B cell (primary cell): ENCODE measurements around the gene CEP68. TPM values are rescaled to one million over a fixed set of nuclear protein-coding genes. Genes with fewer than 3 reads are reported as not detected.

Source experiments
- ATAC-seq: fragments of 200-7000 bp; cut with Tn5 transposase; one replicate; pipeline ENCODE4 v1.10.0; 2021; ENCODE audit warnings: low read depth, mild to moderate bottlenecking, moderate number of reproducible peaks, moderate library complexity
- CTCF ChIA-PET: fragments of 350-600 bp; sonication (Branson Sonifier 250); formaldehyde crosslinking; loops from one replicate; lab custom pipeline; 2021; ENCODE audit warnings: antibody characterized with exemption, inconsistent platforms; lab: Charles Lee
- POLR2A ChIA-PET: fragments of 350-600 bp; sonication (Branson Sonifier 250); formaldehyde crosslinking; loops from one replicate; lab custom pipeline; 2021; ENCODE audit warnings: antibody characterized with exemption; lab: Charles Lee
- DNase-seq: peaks from one replicate; pipeline ENCODE4 v3.0.0; 2013
- H2AFZ ChIP-seq: 2 replicates; pipeline ENCODE4 v1.6.1; 2012; ENCODE audit warnings: mild to moderate bottlenecking, low read depth, low read length; ENCODE audit not compliant: insufficient read depth, poor library complexity, severe bottlenecking
- H3K27ac ChIP-seq, 2 donors: 1 replicate in 1 of 2; 2 replicates in 1 of 2; pipeline ENCODE4 v1.5.1; 2012 to 2013; ENCODE audit warnings: low read length in 2 of 2, mild to moderate bottlenecking in 2 of 2, moderate library complexity in 1 of 2
- H3K27me3 ChIP-seq, 4 experiments: fragments of 200-600 bp in 1 of 4; sonication (generic) in 1 of 4; replicated peaks in 1 of 4; 1 replicate in 2 of 4; 2 replicates in 2 of 4; pipeline versions ENCODE4 v1.6.1 to v1.7.0; 2013 to 2016; ENCODE audit warnings: low read length in 3 of 4, mild to moderate bottlenecking in 2 of 4, mixed read lengths in 1 of 4, moderate library complexity in 1 of 4; ENCODE audit not compliant: insufficient read depth in 4 of 4, control insufficient read depth in 3 of 4; ENCODE audit errors: control extremely low read depth in 1 of 4
- H3K36me3 ChIP-seq, 2 experiments: replicated peaks in 1 of 2; 1 replicate in 1 of 2; 2 replicates in 1 of 2; pipeline versions ENCODE4 v1.6.1 to v1.7.1; 2013; ENCODE audit warnings: low read length in 1 of 2; ENCODE audit not compliant: insufficient read depth in 2 of 2, control insufficient read depth in 1 of 2; ENCODE audit errors: control extremely low read depth in 1 of 2, extremely low read depth in 1 of 2
- H3K4me1 ChIP-seq, 2 donors: fragments of 200-600 bp in 1 of 2; sonication (generic) in 1 of 2; 1 replicate in 1 of 2; 2 replicates in 1 of 2; pipeline versions ENCODE4 v1.5.1 to v1.6.1; 2013 to 2017; ENCODE audit warnings: low read length in 2 of 2; ENCODE audit not compliant: control insufficient read depth in 2 of 2, insufficient read depth in 2 of 2
- H3K4me2 ChIP-seq: replicated peaks from 2 replicates; pipeline ENCODE3; 2012; ENCODE audit warnings: mild to moderate bottlenecking, low read depth, low read length; ENCODE audit not compliant: poor library complexity, severe bottlenecking
- H3K4me3 ChIP-seq, 5 experiments: fragments of 200-600 bp in 1 of 5; sonication (generic) in 1 of 5; 1 replicate in 3 of 5; 2 replicates in 2 of 5; pipeline versions ENCODE4 v1.5.1 to v1.7.0; 2011 to 2016; ENCODE audit warnings: low read length in 4 of 5, mild to moderate bottlenecking in 4 of 5, low read depth in 2 of 5, control low read depth in 1 of 5, moderate library complexity in 1 of 5; ENCODE audit not compliant: insufficient read depth in 1 of 5; ENCODE audit errors: control extremely low read depth in 1 of 5, extremely low read depth in 1 of 5
- H3K79me2 ChIP-seq: fragments of 200-600 bp; sonication (generic); one replicate; pipeline ENCODE4 v1.6.0; 2016; ENCODE audit warnings: low read length; ENCODE audit not compliant: control insufficient read depth, insufficient read depth
- H3K9ac ChIP-seq: fragments of 200-600 bp; sonication (generic); 2 replicates; pipeline ENCODE4 v1.6.1; 2017; ENCODE audit warnings: mild to moderate bottlenecking, low read length, moderate library complexity
- H3K9me3 ChIP-seq, 3 donors: one replicate each; pipeline versions ENCODE4 v1.6.1 to v1.7.1; 2013; ENCODE audit warnings: low read length in 2 of 3; ENCODE audit not compliant: control insufficient read depth in 2 of 3, insufficient read depth in 1 of 3; ENCODE audit errors: control extremely low read depth in 1 of 3
- H4K20me1 ChIP-seq: 2 replicates; pipeline ENCODE4 v1.6.0; 2012; ENCODE audit warnings: mild to moderate bottlenecking, low read length; ENCODE audit not compliant: insufficient read depth, control insufficient read depth, poor library complexity, severe bottlenecking
- H3K27ac Mint-ChIP-seq: one replicate; pipeline ENCODE4 v1.8.0; 2021; ENCODE audit warnings: mixed read lengths
- H3K27me3 Mint-ChIP-seq: one replicate; pipeline ENCODE4 v1.8.0; 2021; ENCODE audit warnings: mixed read lengths
- H3K4me1 Mint-ChIP-seq: one replicate; pipeline ENCODE4 v1.8.0; 2021; ENCODE audit warnings: mixed read lengths
- H3K4me3 Mint-ChIP-seq: one replicate; pipeline ENCODE4 v1.8.0; 2021; ENCODE audit warnings: mixed read lengths
- H3K9me3 Mint-ChIP-seq: one replicate; pipeline ENCODE4 v1.8.0; 2022; ENCODE audit warnings: mixed read lengths; ENCODE audit not compliant: insufficient read depth
- CTCF ChIP-seq: fragments of 200-600 bp; IDR thresholded peaks from one replicate; pipeline ENCODE4 v1.8.0; 2022; ENCODE audit warnings: antibody characterized with exemption, mild to moderate bottlenecking
- EZH2 ChIP-seq: IDR thresholded peaks from 2 replicates; pipeline ENCODE4 v1.6.1; 2012; ENCODE audit warnings: borderline replicate concordance, low read depth, mild to moderate bottlenecking, moderate library complexity, low read length; ENCODE audit not compliant: insufficient read depth, poor library complexity, severe bottlenecking
- WGBS: methylation state at CpG from one replicate; pipeline ENCODE4 v1.1.5; 2013; ENCODE audit warnings: missing lambda C conversion rate; ENCODE audit not compliant: insufficient coverage; 5-methylcytosine and 5-hydroxymethylcytosine counted together
- intact Hi-C: fragments of 100-400 bp; cut with micrococcal nuclease; formaldehyde crosslinking; loops from one replicate; pipeline ENCODE4 v1.10.0; 2022
- polyA plus RNA-seq: library from polyadenylated mRNA; depleted of rRNA; stranded (reverse); fragments of >200 nt; gene quantifications from 2 replicates; pipeline ENCODE4 v1.2.3, GENCODE V29; 2012
- total RNA-seq, 2 donors: library from RNA; stranded (reverse); fragments of 120-200 nt in 1 of 2; gene quantifications; 1 replicate in 1 of 2; 2 replicates in 1 of 2; pipeline versions ENCODE4 v1.2.3 to v1.2.4, GENCODE V29; 2013 to 2022

CEP68 gene
- total and polyA plus RNA-seq, 2 donors (not counting 1 experiment from before 2014, with no cell fraction given), result 11.0 to 32.0 TPM

GRCh38 chr2:65075605-65076344 is 19.6 kb downstream of the CEP68 start:
- intact Hi-C loops, result no loop called here
- Histone ChIP-seq H3K4me2 (no peak overlapping the region), H3K27me3 (no peaks in the 10 kb centered on the region), H2AFZ (no peak overlapping the region), H4K20me1 (no peaks in the 10 kb centered on the region), H3K36me3 (peaks cover 4 to 52% of the 10 kb centered on the region in 2 experiments), H3K79me2 (no peaks in the 10 kb centered on the region), H3K4me1 (peaks cover 7 to 18% of the 10 kb centered on the region in 2 donors), H3K9ac (no peak overlapping the region), H3K4me3 (no peak overlapping the region), H3K27ac (no peak overlapping the region), H3K9me3 (no peaks in the 10 kb centered on the region)
- H3K4me1 Mint-ChIP-seq, result peaks cover 29% of the 10 kb centered on the region
- POLR2A ChIA-PET, result no interaction called here
- no peak overlapping the region for H3K27ac Mint-ChIP-seq
- H3K4me3 Mint-ChIP-seq, result no peak overlapping the region
- CTCF ChIA-PET, result interaction anchor here (2.0 kb wide), 1 partner anchor 11 kb away, joined by 9 read pairs; no protein-coding TSS in a partner anchor
- ATAC-seq (no peak), DNase-seq (no peak)
- no peaks in the 10 kb centered on the region for H3K9me3 Mint-ChIP-seq
- H3K27me3 Mint-ChIP-seq, result no peaks in the 10 kb centered on the region
- WGBS, result 93% methylated on average over 3 of the region's 5 CpGs
- no peak for TF ChIP-seq EZH2
- no peak for TF ChIP-seq CTCF

GRCh38 chr2:65076345-65076710 is 20.1 kb downstream of the CEP68 start:
- no peaks in the 10 kb centered on the region for H3K27me3 ChIP-seq
- 94% methylated on average over 3 of the region's 7 CpGs for WGBS
- H3K4me1 ChIP-seq, result peaks cover 7 to 18% of the 10 kb centered on the region in 2 donors
- no peak overlapping the region for H2AFZ ChIP-seq
- no peak overlapping the region for H3K4me3 ChIP-seq
- no peaks in the 10 kb centered on the region for H4K20me1 ChIP-seq
- DNase-seq (no peak), ATAC-seq (no peak)
- H3K9me3 ChIP-seq, result no peaks in the 10 kb centered on the region
- Mint-ChIP-seq H3K4me3 (no peak overlapping the region), H3K27me3 (no peaks in the 10 kb centered on the region), H3K9me3 (no peaks in the 10 kb centered on the region), H3K27ac (no peak overlapping the region), H3K4me1 (peaks cover 28% of the 10 kb centered on the region)
- TF ChIP-seq EZH2 (no peak), CTCF (no peak)
- no peak overlapping the region for H3K9ac ChIP-seq
- ChIA-PET POLR2A (no interaction called here), CTCF (interaction anchor here (2.0 kb wide), 1 partner anchor 11 kb away, joined by 9 read pairs; no protein-coding TSS in a partner anchor)
- no peak overlapping the region for H3K4me2 ChIP-seq
- H3K36me3 ChIP-seq, result peaks cover 4 to 47% of the 10 kb centered on the region in 2 experiments
- intact Hi-C loops, result no loop called here
- H3K79me2 ChIP-seq, result no peaks in the 10 kb centered on the region
- H3K27ac ChIP-seq, result no peak overlapping the region
